ENCODE data around the gene SLC46A2. TPM values are rescaled to one million over a fixed set of nuclear protein-coding genes. Genes with fewer than 3 reads are reported as not detected.

The SLC46A2 gene
- polyA plus RNA-seq, 1 donor (not counting 4 experiments of a cell fraction or from before 2014, with no cell fraction given), result not detected

DNA sequence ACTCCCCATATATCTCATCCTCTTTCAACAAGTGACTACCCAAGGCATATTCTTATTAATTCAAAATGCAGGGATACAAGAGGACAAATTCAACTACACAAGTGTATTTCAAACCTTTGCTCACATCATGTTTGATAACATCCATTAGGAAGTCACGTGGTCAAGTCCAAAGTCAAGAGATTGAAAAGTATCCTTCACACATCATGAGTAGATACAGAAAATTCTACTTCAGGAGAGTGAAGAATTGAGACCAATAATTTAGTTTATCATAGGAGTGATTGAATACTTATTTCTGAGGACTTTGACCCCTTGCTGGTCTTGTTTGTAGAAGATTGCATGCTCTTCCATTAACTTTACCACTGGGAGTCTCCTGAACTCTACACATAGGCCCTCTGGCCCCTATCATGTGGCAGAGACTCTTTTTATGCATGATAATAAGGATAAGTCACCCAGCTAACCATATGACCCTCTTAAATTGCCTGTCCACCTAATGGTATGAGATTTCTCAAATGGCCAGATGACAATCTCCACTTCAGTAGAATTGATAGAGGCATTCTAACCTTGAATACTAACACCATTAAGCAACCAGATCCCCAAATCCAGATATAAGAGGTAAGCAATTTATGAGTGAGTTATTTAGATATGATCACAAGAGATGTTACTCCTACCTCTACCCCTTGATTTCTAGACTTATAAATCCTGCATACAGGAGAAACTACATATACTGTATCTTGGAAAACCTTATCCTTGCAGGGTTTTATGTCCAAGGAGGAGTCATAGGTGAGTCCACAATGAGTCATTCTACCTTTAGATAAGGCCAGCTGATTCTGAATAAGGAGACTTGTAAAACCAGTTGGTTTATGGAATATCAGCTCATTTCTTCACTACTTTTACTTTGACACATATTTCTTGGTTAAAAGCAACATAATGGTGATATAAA lies 26.6 kb upstream of the SLC46A2 start:
- H3K36me3 ChIP-seq (ENCODE audit: control insufficient read depth in 2 of 2, extremely low read depth in 1 of 2, insufficient read depth in 2 of 2, low read length in 2 of 2), result no peaks in the 10 kb centered on the region
- no peaks in the 10 kb centered on the region for H3K27me3 ChIP-seq (ENCODE audit: control insufficient read depth, extremely low read depth, insufficient read depth, low read length)
- no peaks in the 10 kb centered on the region for H4K20me1 ChIP-seq (ENCODE audit: control insufficient read depth, extremely low read depth, insufficient read depth, low read length)
- peak overlapping the region; percentile 8 for H3K4me2 ChIP-seq (ENCODE audit: control insufficient read depth, extremely low read depth, insufficient read depth, low read depth, low read length)
- no peak overlapping the region for H3K4me3 ChIP-seq (ENCODE audit: control insufficient read depth in 2 of 3, extremely low read depth in 1 of 3, insufficient read depth in 2 of 3, low read depth in 1 of 3, low read length in 3 of 3)
- no peak overlapping the region for H2AFZ ChIP-seq (ENCODE audit: control insufficient read depth, low read length)
- H3K79me2 ChIP-seq (ENCODE audit: control insufficient read depth, insufficient read depth, low read length), result no peaks in the 10 kb centered on the region
- H3K27ac ChIP-seq (ENCODE audit: control insufficient read depth, insufficient read depth, low read length), result no peak overlapping the region
- dilution Hi-C loops (cut with MboI; ENCODE audit: extremely low pct_ligation_motif_present, low sequenced_read_pairs), result no loop called here
- peaks cover 13% of the 10 kb centered on the region for H3K4me1 ChIP-seq (ENCODE audit: control insufficient read depth, extremely low read depth, insufficient read depth, low read length)
- TF ChIP-seq EZH2 (IDR thresholded peaks at IDR 0.05; ENCODE audit: low read length), result no peak
- DNase-seq (ENCODE audit: low read depth, low spot score) (no peak), FAIRE-seq (peak; percentile 74)
- H3K9ac ChIP-seq (ENCODE audit: control insufficient read depth, extremely low read depth, insufficient read depth, low read length), result no peak overlapping the region
- H3K9me3 ChIP-seq (ENCODE audit: control insufficient read depth, low read depth, low read length), result no peaks in the 10 kb centered on the region
- no peaks in the 10 kb centered on the region for H3K9me1 ChIP-seq (ENCODE audit: control insufficient read depth, extremely low read depth, insufficient read depth, low read length)

DNA sequence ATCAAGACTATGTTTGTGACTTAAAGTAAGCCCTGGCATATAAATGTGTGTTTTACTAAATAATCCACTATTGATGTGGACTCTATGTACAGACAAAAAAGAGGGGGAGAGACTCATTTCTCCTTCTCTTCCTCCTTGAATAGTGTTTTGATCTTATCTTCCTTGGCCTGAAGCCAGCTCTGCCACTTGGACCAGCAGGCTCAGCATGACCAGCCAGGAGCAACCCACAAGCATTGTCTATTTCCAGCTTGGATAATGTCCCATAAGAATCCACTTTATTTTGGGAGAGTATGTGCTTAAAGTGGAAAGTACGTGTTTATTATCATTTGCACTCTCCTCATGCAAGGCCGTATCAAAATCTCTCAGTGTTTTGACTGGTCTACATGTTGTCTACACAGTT lies 23.8 kb upstream of the SLC46A2 start:
- no peaks in the 10 kb centered on the region for H3K9me1 ChIP-seq (ENCODE audit: control insufficient read depth, extremely low read depth, insufficient read depth, low read length)
- dilution Hi-C loops (cut with MboI; ENCODE audit: extremely low pct_ligation_motif_present, low sequenced_read_pairs), result no loop called here
- no peak overlapping the region for H3K27ac ChIP-seq (ENCODE audit: control insufficient read depth, insufficient read depth, low read length)
- no peaks in the 10 kb centered on the region for H4K20me1 ChIP-seq (ENCODE audit: control insufficient read depth, extremely low read depth, insufficient read depth, low read length)
- no peak overlapping the region for H3K9ac ChIP-seq (ENCODE audit: control insufficient read depth, extremely low read depth, insufficient read depth, low read length)
- no peak for TF ChIP-seq EZH2 (IDR thresholded peaks at IDR 0.05; ENCODE audit: low read length)
- TF ChIP-seq, protein P1, sequence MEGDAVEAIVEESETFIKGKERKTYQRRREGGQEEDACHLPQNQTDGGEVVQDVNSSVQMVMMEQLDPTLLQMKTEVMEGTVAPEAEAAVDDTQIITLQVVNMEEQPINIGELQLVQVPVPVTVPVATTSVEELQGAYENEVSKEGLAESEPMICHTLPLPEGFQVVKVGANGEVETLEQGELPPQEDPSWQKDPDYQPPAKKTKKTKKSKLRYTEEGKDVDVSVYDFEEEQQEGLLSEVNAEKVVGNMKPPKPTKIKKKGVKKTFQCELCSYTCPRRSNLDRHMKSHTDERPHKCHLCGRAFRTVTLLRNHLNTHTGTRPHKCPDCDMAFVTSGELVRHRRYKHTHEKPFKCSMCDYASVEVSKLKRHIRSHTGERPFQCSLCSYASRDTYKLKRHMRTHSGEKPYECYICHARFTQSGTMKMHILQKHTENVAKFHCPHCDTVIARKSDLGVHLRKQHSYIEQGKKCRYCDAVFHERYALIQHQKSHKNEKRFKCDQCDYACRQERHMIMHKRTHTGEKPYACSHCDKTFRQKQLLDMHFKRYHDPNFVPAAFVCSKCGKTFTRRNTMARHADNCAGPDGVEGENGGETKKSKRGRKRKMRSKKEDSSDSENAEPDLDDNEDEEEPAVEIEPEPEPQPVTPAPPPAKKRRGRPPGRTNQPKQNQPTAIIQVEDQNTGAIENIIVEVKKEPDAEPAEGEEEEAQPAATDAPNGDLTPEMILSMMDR (optimal IDR thresholded peaks at IDR 0.05 in 1 of 3, IDR thresholded peaks at IDR 0.05 in 1 of 3, conservative IDR thresholded peaks at IDR 0.05 in 1 of 3; ENCODE audit: extremely low read depth in 1 of 3, insufficient read depth in 2 of 3, low read length in 3 of 3), result no peak
- no peaks in the 10 kb centered on the region for H3K36me3 ChIP-seq (ENCODE audit: control insufficient read depth in 2 of 2, extremely low read depth in 1 of 2, insufficient read depth in 2 of 2, low read length in 2 of 2)
- H3K4me3 ChIP-seq (ENCODE audit: control insufficient read depth in 2 of 3, extremely low read depth in 1 of 3, insufficient read depth in 2 of 3, low read depth in 1 of 3, low read length in 3 of 3), result no peak overlapping the region
- peaks cover 13% of the 10 kb centered on the region for H3K4me1 ChIP-seq (ENCODE audit: control insufficient read depth, extremely low read depth, insufficient read depth, low read length)
- H3K9me3 ChIP-seq (ENCODE audit: control insufficient read depth, low read depth, low read length), result no peaks in the 10 kb centered on the region
- no peak overlapping the region for H3K4me2 ChIP-seq (ENCODE audit: control insufficient read depth, extremely low read depth, insufficient read depth, low read depth, low read length)
- no peak for DNase-seq (ENCODE audit: low read depth, low spot score)
- H3K27me3 ChIP-seq (ENCODE audit: control insufficient read depth, extremely low read depth, insufficient read depth, low read length), result no peaks in the 10 kb centered on the region
- H2AFZ ChIP-seq (ENCODE audit: control insufficient read depth, low read length), result no peak overlapping the region
- no peak for FAIRE-seq
- no peaks in the 10 kb centered on the region for H3K79me2 ChIP-seq (ENCODE audit: control insufficient read depth, insufficient read depth, low read length)

All from keratinocyte (primary cell).